Esophagus squamous epithelium (tissue), 5 donors: ENCODE measurements around the gene JPH3. TPM values are rescaled to one million over a fixed set of nuclear protein-coding genes. Genes with fewer than 3 reads are reported as not detected.

Experiments
- DNase-seq: peaks from one replicate; lab custom pipeline; 2025; lab: John Stamatoyannopoulos, UW
- H3K27ac ChIP-seq, 4 donors: fragments of 200-600 bp; sonication (generic); one replicate each; pipeline ENCODE4 v1.5.1; 2016 to 2019; ENCODE audit warnings: mild to moderate bottlenecking in 1 of 4
- H3K27me3 ChIP-seq, 4 donors: fragments of 200-600 bp; sonication (generic); 1 replicate in 3 of 4; 2 replicates in 1 of 4; pipeline versions ENCODE4 v1.5.1 to v1.6.0; 2017 to 2021; ENCODE audit warnings: antibody characterized with exemption in 1 of 4
- H3K36me3 ChIP-seq, 3 donors: fragments of 200-600 bp; sonication (generic); one replicate each; pipeline ENCODE4 v1.5.1; 2016 to 2019
- H3K4me1 ChIP-seq, 3 donors: fragments of 200-600 bp; sonication (generic); one replicate each; pipeline ENCODE4 v1.5.1; 2017 to 2019
- H3K4me3 ChIP-seq, 4 donors: fragments of 200-600 bp; sonication (generic); 1 replicate in 3 of 4; 2 replicates in 1 of 4; pipeline ENCODE4 v1.5.1; 2016 to 2019; ENCODE audit warnings: mild to moderate bottlenecking in 2 of 4, moderate library complexity in 1 of 4
- H3K9me3 ChIP-seq, 3 donors: fragments of 200-600 bp; sonication (generic); one replicate each; pipeline ENCODE4 v1.5.1; 2016 to 2019
- CTCF ChIP-seq, 6 experiments: fragments of 450-650 bp in 4 of 6; fragments of 200-600 bp in 2 of 6; sonication (generic) in 2 of 6; IDR thresholded peaks; one replicate each; pipeline ENCODE4 v1.5.1; 2016 to 2019; ENCODE audit warnings: antibody characterized with exemption in 6 of 6, mild to moderate bottlenecking in 4 of 6, moderate library complexity in 4 of 6
- POLR2A ChIP-seq, 4 donors: fragments of 450-650 bp; IDR thresholded peaks; one replicate each; pipeline ENCODE4 v1.6.1; 2017; ENCODE audit warnings: antibody characterized with exemption in 4 of 4, mild to moderate bottlenecking in 4 of 4, moderate library complexity in 3 of 4
- WGBS, 2 donors: methylation state at CpG; one replicate each; pipeline ENCODE4 v1.1.5; 2018; 5-methylcytosine and 5-hydroxymethylcytosine counted together
- intact Hi-C: fragments of 100-400 bp; cut with DNase I; formaldehyde crosslinking; loops from one replicate; pipeline ENCODE4 v1.15.0; 2022
- total RNA-seq, 4 donors: library from RNA; depleted of rRNA; stranded (reverse); fragments of >200 nt; gene quantifications; one replicate each; pipeline ENCODE4 v1.1.0, GENCODE V29; 2016
- donor health status: DM: yes; HTN: yes; CAD: no.

Gene JPH3
- total RNA-seq, 4 donors from 2014 or later = 0.29 to 0.76 (median 0.45) TPM; not detected in 1

GRCh38 chr16:87685766-87686165, 83.5 kb downstream of the JPH3 start:
- 80 to 85% methylated on average over 9 of the region's 13 CpGs for WGBS, 2 donors
- no peak overlapping the region for H3K4me3 ChIP-seq
- no peaks in the 10 kb centered on the region for H3K9me3 ChIP-seq
- H3K36me3 ChIP-seq = no peaks in the 10 kb centered on the region
- H3K27ac ChIP-seq = no peak overlapping the region
- intact Hi-C loops = no loop called here
- no peaks in the 10 kb centered on the region for H3K4me1 ChIP-seq
- peaks cover 0 to 78% (median 0%) of the 10 kb centered on the region in 4 donors for H3K27me3 ChIP-seq
- TF ChIP-seq POLR2A (IDR thresholded peaks at IDR 0.05) (no peak), CTCF (IDR thresholded peaks at IDR 0.05) (no peak)
- no peak for DNase-seq

- intact Hi-C loops = no loop called here
- H3K36me3 ChIP-seq = no peaks in the 10 kb centered on the region
- H3K4me1 ChIP-seq = no peaks in the 10 kb centered on the region
- H3K27ac ChIP-seq = no peak overlapping the region
- peaks cover 0 to 87% (median 0%) of the 10 kb centered on the region in 4 donors for H3K27me3 ChIP-seq
- TF ChIP-seq CTCF (IDR thresholded peaks at IDR 0.05) (no peak), POLR2A (IDR thresholded peaks at IDR 0.05) (no peak)
- no peaks in the 10 kb centered on the region for H3K9me3 ChIP-seq
- no peak for DNase-seq
- WGBS, 2 donors = 75% methylated on average over 13 of the region's 13 CpGs; no CpG with 5 or more reads in 1 of the 2 donors
- H3K4me3 ChIP-seq = no peak overlapping the region
These were observed 84.4 kb downstream of the JPH3 start for GRCh38 chr16:87686697-87687096.

GRCh38 chr16:87687126-87687910, 85.0 kb downstream of the JPH3 start:
- intact Hi-C loops = no loop called here
- Histone ChIP-seq H3K27me3 (peaks cover 0 to 84% (median 0%) of the 10 kb centered on the region in 4 donors), H3K4me3 (no peak overlapping the region), H3K36me3 (no peaks in the 10 kb centered on the region), H3K4me1 (no peaks in the 10 kb centered on the region), H3K27ac (no peak overlapping the region), H3K9me3 (no peaks in the 10 kb centered on the region)
- TF ChIP-seq POLR2A (IDR thresholded peaks at IDR 0.05) (no peak), CTCF (IDR thresholded peaks at IDR 0.05) (no peak)
- DNase-seq = no peak
- WGBS, 2 donors = 40 to 67% methylated on average over 1 to 2 of the region's 31 CpGs

GRCh38 chr16:87687998-87688529, 85.8 kb downstream of the JPH3 start:
- 69 to 97% methylated on average over 4 to 6 of the region's 14 CpGs for whole genome bisulfite sequencing, 2 donors
- no peak for DNase-seq
- H3K4me3 ChIP-seq = no peak overlapping the region
- H3K27me3 ChIP-seq = peaks cover 0 to 77% (median 0%) of the 10 kb centered on the region in 4 donors
- H3K9me3 ChIP-seq = no peaks in the 10 kb centered on the region
- intact Hi-C loops = no loop called here
- H3K36me3 ChIP-seq = no peaks in the 10 kb centered on the region
- TF ChIP-seq CTCF (IDR thresholded peaks at IDR 0.05) (no peak), POLR2A (IDR thresholded peaks at IDR 0.05) (no peak)
- no peaks in the 10 kb centered on the region for H3K4me1 ChIP-seq
- no peak overlapping the region for H3K27ac ChIP-seq
